H1 (cell line): Measurements from ENCODE around the gene OSBPL6. TPM values are rescaled to one million over a fixed set of nuclear protein-coding genes. Genes with fewer than 3 reads are reported as not detected.

Source experiments
- ATF2 ChIP-seq: IDR thresholded peaks from 2 replicates; pipeline ENCODE4 v1.6.1; 2012; ENCODE audit warnings: low read length, inconsistent platforms
- ATF3 ChIP-seq: IDR thresholded peaks from 2 replicates; pipeline ENCODE4 v1.6.1; 2011; ENCODE audit warnings: low read depth, mild to moderate bottlenecking, low read length; ENCODE audit not compliant: insufficient read depth
- CBX5 ChIP-seq: fragments of 300-800, 300-1000 bp; sonication (generic); IDR thresholded peaks from 2 replicates; pipeline ENCODE4 v1.7.1; 2016; ENCODE audit warnings: antibody characterized with exemption, low read length, low read depth
- CHD2 ChIP-seq: IDR thresholded peaks from 2 replicates; pipeline ENCODE4 v1.6.1; 2012; ENCODE audit warnings: low read length, improper control_type of control experiment
- CTBP2 ChIP-seq: IDR thresholded peaks from 2 replicates; pipeline ENCODE4 v1.7.0; 2011; ENCODE audit warnings: borderline replicate concordance, mild to moderate bottlenecking, moderate library complexity, mixed read lengths, low read length; ENCODE audit not compliant: insufficient read depth, insufficient read length
- KDM1A ChIP-seq: fragments of 200-600, 300-600 bp; sonication (generic); IDR thresholded peaks from 2 replicates; pipeline ENCODE4 v1.7.1; 2016; ENCODE audit warnings: mild to moderate bottlenecking, low read length, borderline replicate concordance
- RAD21 ChIP-seq, 2 experiments: IDR thresholded peaks in 1 of 2; conservative IDR thresholded peaks in 1 of 2; 2 replicates each; pipeline ENCODE4 v1.6.1; 2011; ENCODE audit warnings: low read depth in 2 of 2, low read length in 2 of 2, improper control_type of control experiment in 1 of 2, inconsistent platforms in 1 of 2, mild to moderate bottlenecking in 1 of 2, moderate library complexity in 1 of 2
- RXRA ChIP-seq: IDR thresholded peaks from 2 replicates; pipeline ENCODE4 v1.6.1; 2011; ENCODE audit warnings: low read depth, mild to moderate bottlenecking, low read length, moderate library complexity; ENCODE audit not compliant: insufficient read depth
- SIN3A ChIP-seq, 2 experiments: IDR thresholded peaks in 1 of 2; conservative IDR thresholded peaks in 1 of 2; 2 replicates each; pipeline ENCODE4 v1.6.1; 2011 to 2012; ENCODE audit warnings: low read length in 2 of 2, improper control_type of control experiment in 1 of 2, low read depth in 1 of 2, mild to moderate bottlenecking in 1 of 2
- SIRT6 ChIP-seq: IDR thresholded peaks from one replicate; pipeline ENCODE4 v1.7.1; 2012; ENCODE audit warnings: low read length, inconsistent platforms
- TEAD4 ChIP-seq: IDR thresholded peaks from 2 replicates; pipeline ENCODE4 v1.6.1; 2012; ENCODE audit warnings: low read depth, low read length, inconsistent platforms, mixed read lengths
- polyA plus RNA-seq, 7 experiments: library from polyadenylated mRNA; depleted of rRNA in 3 of 7; stranded (reverse) in 5 of 7; unstranded in 2 of 7; fragments of >200 nt in 5 of 7; fragments of 200-250 nt in 2 of 7; gene quantifications; 1 replicate in 5 of 7; 2 replicates in 1 of 7; 4 replicates in 1 of 7; pipeline versions ENCODE4 v1.2.1 to v1.2.3, GENCODE V29; 2011 to 2013; ENCODE audit warnings: missing spikeins in 2 of 7, mixed read lengths in 2 of 7
- total RNA-seq: library from RNA; stranded (reverse); fragmentation: NEBNext Ultra II Directional; extraction: Animal tissue kit (Norgen Biotek cat#: 25700); gene quantifications from 2 replicates; pipeline ENCODE4 v1.2.1, GENCODE V29; 2021

Gene OSBPL6
- total and polyA plus RNA-seq, 2 of the 8 experiments (the other 6 are each of a cell fraction or from before 2014, with no cell fraction given) = 1.7 to 5.6 TPM

- TF ChIP-seq ATF3 = no peak
- no peak for TF ChIP-seq CBX5
- TF ChIP-seq CHD2 = no peak; the same call in none of the 2 replicates
- TF ChIP-seq SIN3A (conservative IDR thresholded peaks at IDR 0.05 in 1 of 2, IDR thresholded peaks at IDR 0.05 in 1 of 2; ENCODE audit: low read depth in 1 of 2, low read length in 2 of 2) = peak in 1 of 2 experiments; percentile 57; a peak in 2 of 4 replicates
- no peak for TF ChIP-seq ATF2
- no peak for TF ChIP-seq SIRT6
- TF ChIP-seq TEAD4 = no peak
- no peak for TF ChIP-seq CTBP2
- TF ChIP-seq RAD21 (IDR thresholded peaks at IDR 0.05 in 1 of 2, conservative IDR thresholded peaks at IDR 0.05 in 1 of 2; ENCODE audit: low read depth in 2 of 2, low read length in 2 of 2) = no peak
- no peak for TF ChIP-seq RXRA
- no peak for TF ChIP-seq KDM1A
Observed at GRCh38 chr2:178450774-178451525, 256.6 kb downstream of the OSBPL6 start, which contains the start of the genes PJVK and PRKRA (continued).
